HG03460 (cell line): Measurements from ENCODE around the gene IFNA7.
"Not testable (repeated sequence)": the region's sequence is repeated elsewhere in the genome, so short reads cannot be mapped to it uniquely, and the experiment has no call there.

Experiments
- ATAC-seq: cut with Tn5 transposase; IDR thresholded peaks from one replicate; pipeline ENCODE4 v1.9.1; 2021; ENCODE audit not compliant: unreplicated experiment

Gene IFNA7

GRCh38 chr9:21182810-21183736 is 18.9 kb downstream of the IFNA7 start:
- ATAC-seq = peak; percentile 84

GRCh38 chr9:21174671-21175070 is 27.3 kb downstream of the IFNA7 start:
- ATAC-seq = no peak

- no peak for ATAC-seq
Measured at GRCh38 chr9:21172156-21172555, 29.8 kb downstream of the IFNA7 start.

- no peak for ATAC-seq
Measured at GRCh38 chr9:21171351-21171750, 30.7 kb downstream of the IFNA7 start.

GRCh38 chr9:21166560-21166959 is 35.4 kb downstream of the IFNA7 start, which contains the start of gene IFNA21:
Gene IFNA21, minus strand, starts transcription at chr9:21166660. Its CDS starts 48 bp downstream, at chr9:21166612.
- not testable (repeated sequence) for ATAC-seq

- no peak for ATAC-seq
Measured at GRCh38 chr9:21165516-21165915, 36.5 kb downstream of the IFNA7 start.

- ATAC-seq = peak; percentile 98
Measured at GRCh38 chr9:21160178-21160577, 41.8 kb downstream of the IFNA7 start.

- no peak for ATAC-seq
Measured at GRCh38 chr9:21155501-21155900, 46.5 kb downstream of the IFNA7 start.

GRCh38 chr9:21154018-21154608 is 47.9 kb downstream of the IFNA7 start:
- peak; percentile 88 for ATAC-seq

GRCh38 chr9:21153336-21154017 is 48.5 kb downstream of the IFNA7 start:
- ATAC-seq = peak; percentile 36
